ENCODE data around the gene ZNF664. TPM values are rescaled to one million over a fixed set of nuclear protein-coding genes. Genes with fewer than 3 reads are reported as not detected.

ZNF664 gene
- total and polyA plus RNA-seq, 9 of the 15 experiments (the other 6 are each of a cell fraction or from before 2014, with no cell fraction given): 3.3 to 101 (median 63.6) TPM

DNA sequence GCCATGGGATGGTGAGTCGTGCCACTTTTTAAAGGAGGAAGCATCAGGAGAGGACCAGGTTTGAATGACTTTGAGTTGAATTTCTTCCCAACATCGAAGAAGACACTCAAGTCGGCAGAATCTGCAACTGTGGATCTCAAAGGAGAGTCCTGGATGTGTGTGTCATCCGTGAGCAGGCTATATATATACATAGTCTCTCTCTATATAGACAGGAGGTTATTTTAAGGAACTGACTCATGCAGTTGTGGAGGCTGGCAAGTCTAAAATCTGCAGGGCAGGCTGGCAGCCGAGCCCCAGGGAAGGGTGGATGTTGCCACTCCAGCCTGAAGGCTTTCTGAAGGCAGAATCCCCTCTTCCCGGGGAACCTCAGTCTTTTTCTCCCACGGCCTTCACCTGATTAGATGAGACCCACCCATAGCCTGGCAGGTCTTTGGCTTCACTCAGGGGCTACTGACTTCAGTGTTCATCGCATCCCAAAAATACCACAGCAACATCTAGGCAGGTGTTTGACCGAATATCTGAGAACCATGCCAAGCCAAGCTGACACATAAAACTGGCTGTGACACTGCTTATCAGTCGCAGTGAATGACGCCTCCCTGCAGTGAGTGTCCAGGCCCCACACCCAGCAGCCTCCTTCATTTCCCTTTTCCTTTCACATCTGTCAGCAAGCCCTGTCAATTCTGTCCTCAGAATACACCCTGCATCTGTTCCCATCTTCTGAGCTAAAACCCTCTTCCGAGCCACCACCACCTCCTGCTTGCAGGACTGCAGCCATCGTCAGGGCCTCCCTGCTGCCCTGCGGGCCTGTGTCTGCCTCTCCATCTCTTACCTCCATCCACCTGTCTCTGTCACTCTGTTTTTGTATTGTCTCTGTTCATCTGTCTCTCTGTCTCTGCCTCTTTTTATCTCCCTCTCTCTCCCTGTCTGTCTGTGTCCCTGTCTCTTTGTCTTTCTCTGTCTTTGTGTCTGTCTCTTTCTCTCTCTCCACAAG, 54.0 kb downstream of the ZNF664 start (continued):
- TF ChIP-seq, protein P1, sequence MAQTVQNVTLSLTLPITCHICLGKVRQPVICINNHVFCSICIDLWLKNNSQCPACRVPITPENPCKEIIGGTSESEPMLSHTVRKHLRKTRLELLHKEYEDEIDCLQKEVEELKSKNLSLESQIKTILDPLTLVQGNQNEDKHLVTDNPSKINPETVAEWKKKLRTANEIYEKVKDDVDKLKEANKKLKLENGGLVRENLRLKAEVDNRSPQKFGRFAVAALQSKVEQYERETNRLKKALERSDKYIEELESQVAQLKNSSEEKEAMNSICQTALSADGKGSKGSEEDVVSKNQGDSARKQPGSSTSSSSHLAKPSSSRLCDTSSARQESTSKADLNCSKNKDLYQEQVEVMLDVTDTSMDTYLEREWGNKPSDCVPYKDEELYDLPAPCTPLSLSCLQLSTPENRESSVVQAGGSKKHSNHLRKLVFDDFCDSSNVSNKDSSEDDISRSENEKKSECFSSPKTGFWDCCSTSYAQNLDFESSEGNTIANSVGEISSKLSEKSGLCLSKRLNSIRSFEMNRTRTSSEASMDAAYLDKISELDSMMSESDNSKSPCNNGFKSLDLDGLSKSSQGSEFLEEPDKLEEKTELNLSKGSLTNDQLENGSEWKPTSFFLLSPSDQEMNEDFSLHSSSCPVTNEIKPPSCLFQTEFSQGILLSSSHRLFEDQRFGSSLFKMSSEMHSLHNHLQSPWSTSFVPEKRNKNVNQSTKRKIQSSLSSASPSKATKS (CRISPR knock-in tag; IDR thresholded peaks at IDR 0.05): no peak
- TF ChIP-seq TRIM28 (IDR thresholded peaks at IDR 0.05): no peak
- no peak for TF ChIP-seq SOX6 (IDR thresholded peaks at IDR 0.05)

GRCh38 chr12:124027753-124028554, 54.9 kb downstream of the ZNF664 start:
- Histone ChIP-seq H3K9ac (ENCODE audit: insufficient read depth in 1 of 2, low read depth in 2 of 2, low read length in 2 of 2) (peak overlapping the region in 1 of 2 experiments; percentile 48; a peak in 1 of 4 replicates), H3K9me3 (replicated peaks; ENCODE audit: control insufficient read depth, insufficient read depth, low read depth, low read length) (no peaks in the 10 kb centered on the region; the same call in 1 of the 2 replicates), H3K4me2 (ENCODE audit: insufficient read depth, low read length) (no peak overlapping the region), H3K4me1 (replicated peaks in 1 of 2; ENCODE audit: control insufficient read depth in 2 of 2, insufficient read depth in 2 of 2, low read length in 2 of 2) (peaks cover 25 to 29% of the 10 kb centered on the region in 2 experiments), H3K4me3 (no peak overlapping the region), H3K27ac (ENCODE audit: extremely low read depth, low read depth, low read length) (no peak overlapping the region), H3K27me3 (ENCODE audit: control insufficient read depth in 2 of 2, insufficient read depth in 2 of 2, low read length in 2 of 2) (peaks cover 0 to 4% of the 10 kb centered on the region in 2 experiments; a peak in 1 of 5 replicates), H3K9me1 (ENCODE audit: control insufficient read depth, insufficient read depth, low read length) (no peaks in the 10 kb centered on the region), H2AFZ (ENCODE audit: low read depth, low read length) (no peak overlapping the region), H4K20me1 (replicated peaks; ENCODE audit: control insufficient read depth, insufficient read depth, low read length) (no peaks in the 10 kb centered on the region), H3K36me3 (ENCODE audit: control insufficient read depth, insufficient read depth, low read length) (no peaks in the 10 kb centered on the region), H3K79me2 (ENCODE audit: control insufficient read depth, insufficient read depth, low read length) (no peaks in the 10 kb centered on the region)
- intact Hi-C loops (cut with micrococcal nuclease) (no loop called here), in situ Hi-C loops (cut with MboI) (no loop called here)
- no peak for ATAC-seq
- no TSS peak for BruUV-seq (replicated peaks)
- 28% methylated on average over 15 of the region's 18 CpGs for WGBS (ENCODE audit: insufficient coverage, low coverage, missing lambda C conversion rate)
- FAIRE-seq: no peak
- ChIA-PET CTCF (ENCODE audit: low intra/inter-chr PET ratio) (no interaction called here), POLR2A (interaction anchor here (0.8 to 1.3 kb wide), 2 partner anchors 12 to 327 kb away, joined by 3 to 4 read pairs; no protein-coding TSS in a partner anchor)
- DNase-seq (ENCODE audit: extremely low read depth in 1 of 4, low spot score in 3 of 4): no peak
- TF ChIP-seq ZFP36 (IDR thresholded peaks at IDR 0.05; ENCODE audit: low read depth, low read length, partially characterized antibody) (peak; percentile 54), BCOR (IDR thresholded peaks at IDR 0.05) (0 out of 2 replicates have a peak, but pooled peaks have one; percentile 37), RBM25 (IDR thresholded peaks at IDR 0.05; ENCODE audit: low read depth, low read length, severe bottlenecking) (peak; percentile 70), GATAD2B (IDR thresholded peaks at IDR 0.05; ENCODE audit: borderline replicate concordance) (no peak), BACH1 (tag; IDR thresholded peaks at IDR 0.05) (no peak)
- TF ChIP-seq, protein P2, sequence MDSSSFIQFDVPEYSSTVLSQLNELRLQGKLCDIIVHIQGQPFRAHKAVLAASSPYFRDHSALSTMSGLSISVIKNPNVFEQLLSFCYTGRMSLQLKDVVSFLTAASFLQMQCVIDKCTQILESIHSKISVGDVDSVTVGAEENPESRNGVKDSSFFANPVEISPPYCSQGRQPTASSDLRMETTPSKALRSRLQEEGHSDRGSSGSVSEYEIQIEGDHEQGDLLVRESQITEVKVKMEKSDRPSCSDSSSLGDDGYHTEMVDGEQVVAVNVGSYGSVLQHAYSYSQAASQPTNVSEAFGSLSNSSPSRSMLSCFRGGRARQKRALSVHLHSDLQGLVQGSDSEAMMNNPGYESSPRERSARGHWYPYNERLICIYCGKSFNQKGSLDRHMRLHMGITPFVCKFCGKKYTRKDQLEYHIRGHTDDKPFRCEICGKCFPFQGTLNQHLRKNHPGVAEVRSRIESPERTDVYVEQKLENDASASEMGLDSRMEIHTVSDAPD (CRISPR knock-in tag; IDR thresholded peaks at IDR 0.05): no peak
